Fibroblast of skin of scalp (primary cell): Measurements from ENCODE around the gene CLIC3. TPM values are rescaled to one million over a fixed set of nuclear protein-coding genes. Genes with fewer than 3 reads are reported as not detected.
A peak's percentile ranks its signal among the peaks of the same experiment; 100 is the strongest.
"Not testable (repeated sequence)": the region's sequence is repeated elsewhere in the genome, so short reads cannot be mapped to it uniquely, and the experiment has no call there.

Experiments used
- DNase-seq: peaks from one replicate; pipeline ENCODE4 v3.0.0-alpha.2; 2013
- polyA plus RNA-seq, 2 experiments: library from polyadenylated mRNA; unstranded; fragments of 120-200 nt; gene quantifications; one replicate each; pipeline ENCODE4 v1.2.1, GENCODE V29; 2013; ENCODE audit not compliant: insufficient read length in 2 of 2

CLIC3 gene
- polyA plus RNA-seq (2013, experiment 1 of 2; ENCODE audit: insufficient read length): 2.2 TPM
- 2.8 TPM for polyA plus RNA-seq (2013, experiment 2 of 2; ENCODE audit: insufficient read length)

GRCh38 chr9:136996361-136997292, at the start of gene CLIC3:
CLIC3 (minus strand) TSS chr9:136996568; CDS start chr9:136996543, 25 bp downstream.
- peak; percentile 15 for DNase-seq

GRCh38 chr9:137045294-137046087, 49.1 kb upstream of the CLIC3 start:
- no peak for DNase-seq

- DNase-seq: no peak
Measured at GRCh38 chr9:137044502-137045177, 48.3 kb upstream of the CLIC3 start.

- DNase-seq: no peak
Measured at GRCh38 chr9:137044037-137044436, 47.7 kb upstream of the CLIC3 start.

- DNase-seq: no peak
Measured at GRCh38 chr9:137042751-137043727, 46.7 kb upstream of the CLIC3 start.

- DNase-seq: no peak
Measured at GRCh38 chr9:137041124-137041523, 44.8 kb upstream of the CLIC3 start.

GRCh38 chr9:137040568-137040967, 44.2 kb upstream of the CLIC3 start:
- no peak for DNase-seq

GRCh38 chr9:137039611-137040366, 43.4 kb upstream of the CLIC3 start:
- DNase-seq: no peak

GRCh38 chr9:137038916-137039315, 42.5 kb upstream of the CLIC3 start:
- DNase-seq: no peak

- no peak for DNase-seq
Measured at GRCh38 chr9:137037483-137037882, 41.1 kb upstream of the CLIC3 start.

- DNase-seq: no peak
Measured at GRCh38 chr9:137037035-137037434, 40.7 kb upstream of the CLIC3 start.

- no peak for DNase-seq
Measured at GRCh38 chr9:137035937-137036336, 39.6 kb upstream of the CLIC3 start.

- DNase-seq: no peak
Measured at GRCh38 chr9:137035507-137035834, 39.1 kb upstream of the CLIC3 start.

GRCh38 chr9:137034709-137035506, 38.5 kb upstream of the CLIC3 start:
- peak; percentile 70 for DNase-seq

GRCh38 chr9:137034039-137034708, 37.8 kb upstream of the CLIC3 start:
- no peak for DNase-seq

GRCh38 chr9:137033481-137033880, 37.1 kb upstream of the CLIC3 start:
- DNase-seq: not testable (repeated sequence)

- no peak for DNase-seq
Measured at GRCh38 chr9:137032858-137033257, 36.5 kb upstream of the CLIC3 start.

- DNase-seq: no peak
Measured at GRCh38 chr9:137031904-137032640, 35.7 kb upstream of the CLIC3 start, which contains the start of gene FUT7. FUT7 (minus strand) TSS chr9:137032088; CDS start chr9:137031991, 97 bp downstream.
